Measurements from ENCODE around the gene EFEMP1. TPM values are rescaled to one million over a fixed set of nuclear protein-coding genes. Genes with fewer than 3 reads are reported as not detected.

The EFEMP1 gene
- polyA plus RNA-seq, 3 donors = not detected

- H3K9me3 Mint-ChIP-seq = peaks cover 0 to 7% (median 0%) of the 10 kb centered on the region in 7 donors
- intact Hi-C loops (cut with micrococcal nuclease) = no loop called here
- Histone ChIP-seq H3K9me3 (replicated peaks in 1 of 2; ENCODE audit: control insufficient read depth in 1 of 2, insufficient read depth in 1 of 2, low read length in 2 of 2) (peaks cover 0 to 19% of the 10 kb centered on the region in 2 donors), H3K27ac (ENCODE audit: low read depth in 1 of 2, low read length in 2 of 2) (no peak overlapping the region), H3K4me3 (replicated peaks in 1 of 3; ENCODE audit: low read depth in 2 of 3, low read length in 3 of 3) (no peak overlapping the region), H3K4me2 (replicated peaks; ENCODE audit: extremely low read depth, low read length, poor library complexity, severe bottlenecking) (no peak overlapping the region), H3K4me1 (ENCODE audit: control insufficient read depth in 1 of 2, insufficient read depth in 2 of 2, low read length in 2 of 2) (no peaks in the 10 kb centered on the region), H4K20me1 (ENCODE audit: insufficient read depth, low read length) (no peaks in the 10 kb centered on the region), H2AFZ (ENCODE audit: insufficient read depth, low read depth, low read length, poor library complexity, severe bottlenecking) (no peak overlapping the region), H3K27me3 (ENCODE audit: control insufficient read depth in 2 of 2, insufficient read depth in 2 of 2, low read length in 2 of 2) (peaks cover 48 to 51% of the 10 kb centered on the region in 2 donors), H3K9ac (ENCODE audit: insufficient read depth, low read length, poor library complexity, severe bottlenecking) (no peak overlapping the region), H3K36me3 (replicated peaks in 1 of 2; ENCODE audit: control insufficient read depth in 1 of 2, insufficient read depth in 2 of 2, low read length in 2 of 2) (no peaks in the 10 kb centered on the region), H3K79me2 (ENCODE audit: insufficient read depth, low read length) (no peaks in the 10 kb centered on the region)
- H3K4me1 Mint-ChIP-seq = peaks cover 3% of the 10 kb centered on the region
- H3K36me3 Mint-ChIP-seq = no peaks in the 10 kb centered on the region
- DNase-seq = no peak
- peak overlapping the region in 1 of 2 donors; percentile 74 for H3K4me3 Mint-ChIP-seq
- H3K27ac Mint-ChIP-seq = no peak overlapping the region
- no peak for TF ChIP-seq CTCF (IDR thresholded peaks at IDR 0.05)
- 3% methylated on average over 6 of the region's 8 CpGs for WGBS (ENCODE audit: insufficient coverage)
- H3K27me3 Mint-ChIP-seq (ENCODE audit: low read depth in 3 of 3) = peaks cover 33 to 46% (median 45%) of the 10 kb centered on the region in 3 donors
These were observed 370 bp upstream of the EFEMP1 start for GRCh38 chr2:55923982-55924321.

- Histone ChIP-seq H3K4me1 (ENCODE audit: control insufficient read depth in 1 of 2, insufficient read depth in 2 of 2, low read length in 2 of 2) (no peaks in the 10 kb centered on the region), H3K79me2 (ENCODE audit: insufficient read depth, low read length) (no peaks in the 10 kb centered on the region), H3K9ac (ENCODE audit: insufficient read depth, low read length, poor library complexity, severe bottlenecking) (no peak overlapping the region), H3K36me3 (replicated peaks in 1 of 2; ENCODE audit: control insufficient read depth in 1 of 2, insufficient read depth in 2 of 2, low read length in 2 of 2) (no peaks in the 10 kb centered on the region), H3K4me2 (replicated peaks; ENCODE audit: extremely low read depth, low read length, poor library complexity, severe bottlenecking) (no peak overlapping the region), H2AFZ (ENCODE audit: insufficient read depth, low read depth, low read length, poor library complexity, severe bottlenecking) (no peak overlapping the region), H3K27me3 (ENCODE audit: control insufficient read depth in 2 of 2, insufficient read depth in 2 of 2, low read length in 2 of 2) (peaks cover 48 to 51% of the 10 kb centered on the region in 2 donors), H3K27ac (ENCODE audit: low read depth in 1 of 2, low read length in 2 of 2) (no peak overlapping the region), H3K4me3 (replicated peaks in 1 of 3; ENCODE audit: low read depth in 2 of 3, low read length in 3 of 3) (no peak overlapping the region), H3K9me3 (replicated peaks in 1 of 2; ENCODE audit: control insufficient read depth in 1 of 2, insufficient read depth in 1 of 2, low read length in 2 of 2) (peaks cover 0 to 19% of the 10 kb centered on the region in 2 donors), H4K20me1 (ENCODE audit: insufficient read depth, low read length) (no peaks in the 10 kb centered on the region)
- WGBS (ENCODE audit: insufficient coverage) = 3% methylated on average over 6 of the region's 19 CpGs
- DNase-seq = no peak
- peak overlapping the region in 1 of 2 donors; percentile 74 for H3K4me3 Mint-ChIP-seq
- H3K4me1 Mint-ChIP-seq = peaks cover 3% of the 10 kb centered on the region
- no peaks in the 10 kb centered on the region for H3K36me3 Mint-ChIP-seq
- intact Hi-C loops (cut with micrococcal nuclease) = no loop called here
- peaks cover 33 to 46% (median 42%) of the 10 kb centered on the region in 3 donors for H3K27me3 Mint-ChIP-seq (ENCODE audit: low read depth in 3 of 3)
- H3K27ac Mint-ChIP-seq = no peak overlapping the region
- TF ChIP-seq CTCF (IDR thresholded peaks at IDR 0.05) = no peak
- H3K9me3 Mint-ChIP-seq = peaks cover 0 to 4% (median 0%) of the 10 kb centered on the region in 7 donors
These were observed 1.2 kb downstream of the EFEMP1 start for GRCh38 chr2:55922291-55922907.

Measured in CD14-positive monocyte (primary cell).